Stimulated activated CD8-positive, alpha-beta memory T cell treated with anti-CD3 and anti-CD28 coated beads, Interleukin-7, amount 100 ng/mL, for 1 hour (primary cell): ENCODE data around the gene PSMD14.

ENCODE experiments used
- DNase-seq, 2 donors: peaks; one replicate each; pipeline ENCODE4 v3.0.0-alpha.2; 2020; ENCODE audit warnings: low read depth in 2 of 2

PSMD14 gene

GRCh38 chr2:161418715-161419637, 110.8 kb downstream of the PSMD14 start:
- DNase-seq, result no peak

- no peak for DNase-seq
These were observed 111.5 kb downstream of the PSMD14 start for GRCh38 chr2:161419638-161420190.

- DNase-seq, result no peak
These were observed 112.3 kb downstream of the PSMD14 start for GRCh38 chr2:161420406-161421074.

- DNase-seq, result no peak
These were observed 113.5 kb downstream of the PSMD14 start for GRCh38 chr2:161421686-161422085.

- DNase-seq, result no peak
These were observed 114.7 kb downstream of the PSMD14 start for GRCh38 chr2:161422816-161423403.

GRCh38 chr2:161423421-161424393, 115.5 kb downstream of the PSMD14 start:
- no peak for DNase-seq

GRCh38 chr2:161424394-161424769, 116.2 kb downstream of the PSMD14 start:
- DNase-seq, result no peak

- no peak for DNase-seq
These were observed 116.9 kb downstream of the PSMD14 start for GRCh38 chr2:161424891-161425727.

- no peak for DNase-seq
These were observed 117.7 kb downstream of the PSMD14 start for GRCh38 chr2:161425728-161426454.

GRCh38 chr2:161426455-161426921, 118.3 kb downstream of the PSMD14 start:
- DNase-seq, result no peak

GRCh38 chr2:161426922-161427663, 118.9 kb downstream of the PSMD14 start:
- no peak for DNase-seq

GRCh38 chr2:161427664-161428587, 119.7 kb downstream of the PSMD14 start:
- no peak for DNase-seq

- DNase-seq, result no peak
These were observed 122.2 kb downstream of the PSMD14 start for GRCh38 chr2:161430386-161430785.

GRCh38 chr2:161432107-161432506, 123.9 kb downstream of the PSMD14 start:
- DNase-seq, result no peak

GRCh38 chr2:161434118-161434517, 125.9 kb downstream of the PSMD14 start:
- DNase-seq, result no peak

- no peak for DNase-seq
These were observed 128.2 kb downstream of the PSMD14 start for GRCh38 chr2:161436411-161436810.

- no peak for DNase-seq
These were observed 130.4 kb downstream of the PSMD14 start for GRCh38 chr2:161438598-161438997.

GRCh38 chr2:161445097-161445496, 136.9 kb downstream of the PSMD14 start:
- DNase-seq, result no peak
